Activated CD4-positive, alpha-beta memory T cell treated with anti-CD3 and anti-CD28 coated beads for 36 hours (primary cell): ENCODE measurements around the gene SEC16A. TPM values are rescaled to one million over a fixed set of nuclear protein-coding genes. Genes with fewer than 3 reads are reported as not detected.
A peak's percentile ranks its signal among the peaks of the same experiment; 100 is the strongest.
"Not testable (repeated sequence)": the region's sequence is repeated elsewhere in the genome, so short reads cannot be mapped to it uniquely, and the experiment has no call there.

Source experiments
- CTCF ChIA-PET: fragments of 350-600 bp; sonication (Branson Sonifier 250); formaldehyde crosslinking; loops from one replicate; lab custom pipeline; 2021; ENCODE audit warnings: antibody characterized with exemption, inconsistent platforms; lab: Charles Lee
- POLR2A ChIA-PET: fragments of 350-600 bp; sonication (Branson Sonifier 250); formaldehyde crosslinking; loops from one replicate; lab custom pipeline; 2021; ENCODE audit warnings: antibody characterized with exemption; lab: Charles Lee
- DNase-seq: peaks from one replicate; pipeline ENCODE4 v3.0.0-alpha.2; 2020
- H3K27ac Mint-ChIP-seq: one replicate; pipeline ENCODE4 v1.8.0; 2021; ENCODE audit warnings: mixed read lengths
- H3K27me3 Mint-ChIP-seq: one replicate; pipeline ENCODE4 v1.8.0; 2021; ENCODE audit warnings: mixed read lengths
- H3K36me3 Mint-ChIP-seq: one replicate; pipeline ENCODE4 v1.8.0; 2021; ENCODE audit warnings: mixed read lengths
- H3K4me1 Mint-ChIP-seq: one replicate; pipeline ENCODE4 v1.8.0; 2021; ENCODE audit warnings: low read depth, mixed read lengths
- H3K4me3 Mint-ChIP-seq: one replicate; pipeline ENCODE4 v1.8.0; 2021; ENCODE audit warnings: mild to moderate bottlenecking, mixed read lengths
- H3K9me3 Mint-ChIP-seq: one replicate; pipeline ENCODE4 v1.8.0; 2021; ENCODE audit warnings: mixed read lengths
- intact Hi-C: fragments of 100-400 bp; cut with micrococcal nuclease; formaldehyde crosslinking; loops from one replicate; pipeline ENCODE4 v1.15.1; 2023
- total RNA-seq, 2 experiments: library from RNA; stranded (reverse); gene quantifications; one replicate each; pipeline ENCODE4 v1.2.3, GENCODE V29; 2021

The SEC16A gene
- total RNA-seq, 2 experiments from 2014 or later = 54.1 to 57.0 TPM

GRCh38 chr9:136412962-136413361, 69.9 kb downstream of the SEC16A start:
- ChIA-PET CTCF (interaction anchor here (1.2 to 1.5 kb wide), 2 partner anchors 11 to 13 kb away, joined by 3 to 5 read pairs; partner anchors contain the start of gene SNAPC4), POLR2A (no interaction called here)
- Mint-ChIP-seq H3K27ac (no peak overlapping the region), H3K9me3 (no peaks in the 10 kb centered on the region), H3K36me3 (peaks cover 59% of the 10 kb centered on the region), H3K4me1 (peaks cover 39% of the 10 kb centered on the region), H3K27me3 (no peaks in the 10 kb centered on the region), H3K4me3 (no peak overlapping the region)
- DNase-seq = no peak
- intact Hi-C loops = no loop called here

- H3K4me1 Mint-ChIP-seq = peaks cover 50% of the 10 kb centered on the region
- intact Hi-C loops = loop anchor here (1.0 to 2.0 kb wide), 2 partner anchors 28 to 49 kb away; partner anchors contain the start of genes DNLZ and INPP5E
- peaks cover 61% of the 10 kb centered on the region for H3K36me3 Mint-ChIP-seq
- ChIA-PET CTCF (no interaction called here), POLR2A (interaction anchor here (0.9 to 1.8 kb wide), 5 partner anchors 8 to 128 kb away, joined by 3 to 6 read pairs (median 3); partner anchors contain the start of gene DNLZ)
- H3K9me3 Mint-ChIP-seq = no peaks in the 10 kb centered on the region
- H3K27ac Mint-ChIP-seq = peak overlapping the region; percentile 84
- H3K4me3 Mint-ChIP-seq = peak overlapping the region; percentile 91
- H3K27me3 Mint-ChIP-seq = no peaks in the 10 kb centered on the region
- no peak for DNase-seq
Measured at GRCh38 chr9:136411378-136411777, 71.5 kb downstream of the SEC16A start.

DNA sequence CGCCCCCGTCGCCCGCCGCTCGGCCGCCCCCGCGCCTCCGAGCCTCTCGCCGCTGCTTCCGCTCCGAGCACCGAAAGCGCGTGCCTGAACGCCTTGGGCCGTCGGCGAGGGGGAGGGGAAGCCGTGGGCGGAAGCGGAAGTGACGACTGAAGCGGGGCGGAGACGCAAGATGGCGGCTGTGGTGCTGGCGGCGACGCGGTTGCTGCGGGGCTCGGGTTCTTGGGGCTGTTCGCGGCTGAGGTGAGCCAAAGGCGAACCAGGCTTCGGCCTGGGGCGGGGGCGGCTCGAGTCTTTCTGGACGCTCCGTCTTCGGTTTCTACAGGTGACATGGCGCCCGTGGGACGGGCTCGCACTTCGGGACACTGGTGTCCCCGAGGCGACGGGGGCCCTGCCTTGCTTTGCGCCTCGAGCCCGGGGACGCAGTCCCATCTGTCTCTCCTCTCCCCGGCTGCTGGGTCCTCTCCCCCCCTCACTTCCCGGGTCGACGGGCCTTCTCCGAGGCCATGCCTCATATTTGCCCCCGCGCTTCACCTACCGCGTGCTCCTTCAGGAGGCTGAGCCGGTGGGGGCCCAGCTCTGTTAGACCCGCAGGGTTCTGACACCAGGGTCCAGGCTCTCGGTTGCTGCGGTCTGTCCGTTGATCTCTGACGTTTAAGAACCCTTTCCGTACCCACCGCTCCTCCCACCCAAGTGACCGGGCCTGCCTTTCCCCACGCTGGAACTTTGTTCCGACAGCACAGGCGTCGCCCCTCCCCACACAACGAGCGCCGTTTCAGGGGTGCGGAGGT, 72.1 kb downstream of the SEC16A start, which contains the start of the genes ENTR1 and PMPCA:
TSS of gene ENTR1 (minus strand) at position 115 of the 788 bp plus-strand sequence. CDS start 217 bp downstream, outside the sequence.
TSS of gene PMPCA (plus strand) at position 159 of the 788 bp plus-strand sequence. CDS start at position 170, 11 bp downstream.
- ChIA-PET POLR2A (interaction anchor here (0.8 to 1.8 kb wide), 7 partner anchors 7 to 130 kb away, joined by 3 to 7 read pairs (median 3); partner anchors contain the start of gene DNLZ), CTCF (interaction anchor here (1.7 to 1.9 kb wide), 2 partner anchors 10 to 685 kb away, joined by 4 to 19 read pairs; partner anchors contain the start of gene SNAPC4)
- no peaks in the 10 kb centered on the region for H3K27me3 Mint-ChIP-seq

DNA sequence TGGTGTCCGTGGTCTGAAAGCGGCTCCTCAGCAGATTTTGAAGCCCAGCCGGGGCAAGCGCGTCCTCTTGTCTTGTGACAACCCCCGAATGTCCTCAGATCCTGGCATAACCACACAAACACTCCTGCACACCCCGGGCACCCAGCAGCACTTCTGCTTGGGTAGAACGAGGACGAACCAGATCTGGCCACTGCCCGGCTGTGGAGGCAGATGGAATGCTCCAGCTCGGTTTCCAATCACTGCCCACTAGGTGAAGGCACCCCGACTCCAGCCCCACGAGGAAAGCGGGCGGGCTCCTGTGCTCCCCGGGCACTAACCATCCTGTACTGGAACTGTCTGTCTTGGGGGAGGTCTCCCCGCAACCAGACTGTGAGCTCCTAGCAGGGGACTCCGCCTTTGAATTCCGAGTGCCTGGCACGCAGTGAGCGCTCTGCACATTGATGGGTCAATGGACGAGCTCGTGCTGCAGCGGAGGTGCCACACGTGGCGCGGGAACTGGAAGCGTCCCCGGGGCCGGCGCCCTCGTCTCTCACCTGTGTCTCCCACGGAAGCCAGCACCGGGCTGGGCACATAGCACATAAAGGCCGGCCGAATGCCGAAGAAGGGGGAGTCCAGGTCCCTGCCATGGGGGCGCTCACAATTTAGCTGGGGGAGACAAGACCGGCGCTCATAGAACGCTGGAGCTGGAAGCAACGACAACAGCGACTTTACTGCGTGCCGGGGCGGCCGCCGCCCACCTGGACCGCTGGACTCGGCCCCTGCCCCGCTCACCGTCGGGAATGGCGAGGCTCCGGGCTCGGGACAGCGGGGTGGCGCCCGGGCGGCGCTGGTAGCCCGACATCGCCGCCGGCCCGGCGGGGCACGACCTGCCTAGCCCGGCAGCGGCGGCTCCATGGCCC, 73.0 kb downstream of the SEC16A start:
- H3K9me3 Mint-ChIP-seq = no peaks in the 10 kb centered on the region
- H3K4me3 Mint-ChIP-seq = peak overlapping the region; percentile 88
- peaks cover 64% of the 10 kb centered on the region for H3K4me1 Mint-ChIP-seq
- H3K27ac Mint-ChIP-seq = peak overlapping the region; percentile 94
- DNase-seq = peak; percentile 64
- H3K36me3 Mint-ChIP-seq = peaks cover 65% of the 10 kb centered on the region
- H3K27me3 Mint-ChIP-seq = no peaks in the 10 kb centered on the region
- intact Hi-C loops = loop anchor here (2.0 kb wide), 1 partner anchor 47 kb away; the partner anchor contains the start of gene DNLZ
- CTCF ChIA-PET = interaction anchor here (1.0 to 1.9 kb wide), 4 partner anchors 9 to 686 kb away, joined by 3 to 19 read pairs (median 4); partner anchors contain the start of gene SNAPC4
- POLR2A ChIA-PET = interaction anchor here (0.7 to 1.8 kb wide), 8 partner anchors 9 to 131 kb away, joined by 3 to 7 read pairs (median 4); partner anchors contain the start of gene DNLZ

More for the DNA sequence above, 72.1 kb downstream of the SEC16A start, which contains the start of the genes ENTR1 and PMPCA:
- H3K4me1 Mint-ChIP-seq = peaks cover 55% of the 10 kb centered on the region
- H3K9me3 Mint-ChIP-seq = no peaks in the 10 kb centered on the region
- H3K36me3 Mint-ChIP-seq = peaks cover 60% of the 10 kb centered on the region
- intact Hi-C loops = loop anchor here (1.0 to 2.0 kb wide), 2 partner anchors 29 to 48 kb away; partner anchors contain the start of genes DNLZ and INPP5E
- peak; percentile 97 for DNase-seq
- H3K4me3 Mint-ChIP-seq = peak within 1 kb of the TSS; percentile 91
- H3K27ac Mint-ChIP-seq = peak within 1 kb of the TSS; percentile 94

- Mint-ChIP-seq H3K27ac (peak overlapping the region; percentile 79), H3K4me1 (peaks cover 74% of the 10 kb centered on the region), H3K9me3 (no peaks in the 10 kb centered on the region), H3K27me3 (no peaks in the 10 kb centered on the region), H3K36me3 (peaks cover 59% of the 10 kb centered on the region), H3K4me3 (peak overlapping the region; percentile 38)
- CTCF ChIA-PET = no interaction called here
- DNase-seq = peak; percentile 62
- intact Hi-C loops = no loop called here
- POLR2A ChIA-PET = no interaction called here
Measured at GRCh38 chr9:136407911-136408310, 74.9 kb downstream of the SEC16A start.

DNA sequence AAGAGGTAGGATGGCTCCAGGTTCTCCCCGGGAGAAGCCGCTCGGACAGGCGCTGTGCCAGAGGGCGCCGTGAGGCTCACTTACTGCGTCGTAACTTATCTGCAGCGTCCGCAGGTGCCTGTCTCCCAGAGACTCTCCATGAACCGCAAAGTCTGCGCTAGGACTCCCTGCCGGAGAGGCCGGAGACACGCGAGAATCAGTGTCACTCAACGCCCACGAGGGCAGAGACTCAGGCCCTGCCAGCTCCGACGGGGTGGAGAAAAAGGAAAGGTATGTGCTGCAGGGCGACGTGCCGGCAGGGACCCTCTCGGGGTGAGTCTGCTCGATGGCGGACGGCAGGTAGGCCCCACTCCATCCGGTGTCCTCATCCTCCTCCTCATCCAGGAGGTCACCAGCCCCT, 75.8 kb downstream of the SEC16A start:
- Mint-ChIP-seq H3K27ac (peak overlapping the region; percentile 9), H3K36me3 (peaks cover 62% of the 10 kb centered on the region), H3K4me1 (peaks cover 75% of the 10 kb centered on the region)
- H3K4me3 Mint-ChIP-seq, H3K9me3 Mint-ChIP-seq, POLR2A ChIA-PET, intact Hi-C loops, DNase-seq, H3K27me3 Mint-ChIP-seq: not testable (repeated sequence)
- CTCF ChIA-PET = interaction anchor here (1.0 kb wide), 1 partner anchor 38 kb away, joined by 3 read pairs; no protein-coding TSS in a partner anchor

DNA sequence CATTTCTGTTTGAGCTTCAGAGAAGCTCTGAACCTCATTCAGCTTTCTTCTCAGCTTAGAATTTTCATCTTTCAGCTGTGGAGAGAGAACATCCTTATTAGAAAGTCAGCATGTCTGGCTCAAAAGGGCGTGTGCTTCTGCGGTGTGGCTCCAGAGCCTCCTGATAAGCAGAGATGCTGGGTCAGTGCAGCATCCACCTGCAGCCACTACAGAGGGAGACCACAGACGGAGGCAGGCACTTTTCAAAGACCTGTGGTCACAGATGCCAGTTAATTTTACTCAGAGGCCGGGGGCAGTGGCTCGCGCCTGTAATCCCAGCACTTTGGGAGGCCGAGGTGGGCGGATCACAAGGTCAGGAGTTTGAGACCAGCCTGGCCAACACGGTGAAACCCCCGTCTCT, 76.9 kb downstream of the SEC16A start:
- CTCF ChIA-PET = not testable (repeated sequence)
- peak overlapping the region; percentile 64 for H3K27ac Mint-ChIP-seq

GRCh38 chr9:136405481-136405880, 77.4 kb downstream of the SEC16A start:
- Mint-ChIP-seq H3K9me3 (no peaks in the 10 kb centered on the region), H3K4me3 (peak overlapping the region; percentile 20)
- intact Hi-C loops = loop anchor here (2.0 kb wide), 1 partner anchor 161 kb away; the partner anchor contains the start of gene QSOX2

More for the DNA sequence above, 76.9 kb downstream of the SEC16A start:
- H3K27me3 Mint-ChIP-seq, DNase-seq, POLR2A ChIA-PET, H3K9me3 Mint-ChIP-seq: not testable (repeated sequence)
- Mint-ChIP-seq H3K4me1 (peaks cover 67% of the 10 kb centered on the region), H3K36me3 (peaks cover 61% of the 10 kb centered on the region), H3K4me3 (peak overlapping the region; percentile 20)
- intact Hi-C loops = loop anchor here (2.0 kb wide), 1 partner anchor 161 kb away; the partner anchor contains the start of gene QSOX2

GRCh38 chr9:136404801-136405136, 78.1 kb downstream of the SEC16A start:
- intact Hi-C loops = loop anchor here (2.0 to 5.0 kb wide), 2 partner anchors 33 to 160 kb away; partner anchors contain the start of genes INPP5E and QSOX2
- H3K27ac Mint-ChIP-seq = peak overlapping the region; percentile 96
- POLR2A ChIA-PET = interaction anchor here (0.8 to 1.1 kb wide), 2 partner anchors 28 to 42 kb away, joined by 3 read pairs; partner anchors contain the start of gene DNLZ
- CTCF ChIA-PET = no interaction called here
- peaks cover 70% of the 10 kb centered on the region for H3K4me1 Mint-ChIP-seq
- peak overlapping the region; percentile 65 for H3K4me3 Mint-ChIP-seq
- no peaks in the 10 kb centered on the region for H3K27me3 Mint-ChIP-seq
- peaks cover 58% of the 10 kb centered on the region for H3K36me3 Mint-ChIP-seq
- no peak for DNase-seq
- H3K9me3 Mint-ChIP-seq = no peaks in the 10 kb centered on the region

More at GRCh38 chr9:136405481-136405880, 77.4 kb downstream of the SEC16A start:
- CTCF ChIA-PET = no interaction called here
- POLR2A ChIA-PET = no interaction called here
- H3K27me3 Mint-ChIP-seq = no peaks in the 10 kb centered on the region
- peaks cover 60% of the 10 kb centered on the region for H3K36me3 Mint-ChIP-seq
- no peak for DNase-seq
- H3K27ac Mint-ChIP-seq = peak overlapping the region; percentile 96
- peaks cover 71% of the 10 kb centered on the region for H3K4me1 Mint-ChIP-seq

DNA sequence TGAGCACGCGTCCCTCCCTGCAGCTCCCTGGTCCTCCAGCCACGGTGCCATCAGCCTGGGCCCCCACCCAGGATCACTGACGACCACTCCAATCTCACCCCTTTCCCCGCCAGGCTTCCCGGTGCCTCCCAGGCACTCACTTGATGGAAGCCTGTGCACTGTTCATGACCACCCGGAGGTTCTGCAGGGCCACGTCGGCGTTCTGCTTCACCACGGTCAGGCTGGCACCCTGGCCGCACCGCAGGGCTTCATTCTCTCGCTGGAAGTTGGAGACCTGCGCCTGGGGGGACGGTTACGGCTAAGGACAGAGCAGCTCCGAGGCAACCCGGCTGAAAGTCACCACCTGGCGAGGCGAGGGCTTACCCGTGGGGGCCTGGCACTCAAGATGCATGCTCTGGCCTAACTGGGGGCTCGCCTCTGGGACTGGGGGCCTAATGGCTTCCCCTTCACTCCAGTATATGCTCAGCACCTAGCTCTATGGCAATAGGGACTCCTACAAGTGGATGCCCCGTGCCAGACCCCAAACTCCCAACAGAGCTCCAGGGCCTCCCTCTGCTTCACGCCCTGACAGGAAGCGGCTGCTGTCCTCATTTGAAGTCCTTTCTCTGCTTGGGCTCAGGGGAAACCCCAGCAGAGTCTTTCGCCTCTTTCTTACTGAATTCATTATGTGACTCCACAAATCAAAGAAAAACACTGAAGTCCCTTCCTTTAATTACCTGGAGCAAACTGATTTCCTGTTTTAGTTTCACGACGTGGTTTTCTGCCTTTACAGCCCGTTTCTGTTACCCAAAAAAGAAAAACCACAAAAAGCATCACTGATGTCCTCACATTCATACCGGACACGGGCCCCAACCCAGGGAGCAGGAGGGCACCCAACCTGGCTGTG, 78.7 kb downstream of the SEC16A start:
- Mint-ChIP-seq H3K27me3 (no peaks in the 10 kb centered on the region), H3K9me3 (no peaks in the 10 kb centered on the region), H3K4me1 (peaks cover 65% of the 10 kb centered on the region), H3K36me3 (peaks cover 53% of the 10 kb centered on the region), H3K27ac (peak overlapping the region; percentile 96), H3K4me3 (peak overlapping the region; percentile 65)
- CTCF ChIA-PET = interaction anchor here (0.8 to 1.5 kb wide), 3 partner anchors 16 to 325 kb away, joined by 3 to 8 read pairs (median 4); partner anchors contain the start of gene DNLZ
- intact Hi-C loops = loop anchor here (1.0 to 5.0 kb wide), 5 partner anchors 33 to 159 kb away; partner anchors contain the start of genes DNLZ, INPP5E, QSOX2 and SEC16A
- DNase-seq = peak; percentile 78
- POLR2A ChIA-PET = interaction anchor here (0.7 to 1.5 kb wide), 5 partner anchors 7 to 129 kb away, joined by 3 to 5 read pairs (median 3); partner anchors contain the start of gene DNLZ
